CD14-positive monocyte (primary cell): ENCODE measurements around the gene DNAJB1. TPM values are rescaled to one million over a fixed set of nuclear protein-coding genes. Genes with fewer than 3 reads are reported as not detected.

Source experiments
- DNase-seq, 3 donors: peaks; one replicate each; pipeline ENCODE4 v3.0.0-alpha.2; 2011 to 2022
- H2AFZ ChIP-seq: 2 replicates; pipeline ENCODE4 v1.6.0; 2012; ENCODE audit warnings: mild to moderate bottlenecking, low read depth, low read length, inconsistent platforms; ENCODE audit not compliant: insufficient read depth, poor library complexity, severe bottlenecking
- H3K27ac ChIP-seq, 2 donors: 1 replicate in 1 of 2; 2 replicates in 1 of 2; pipeline ENCODE4 v1.5.1; 2012 to 2013; ENCODE audit warnings: low read length in 2 of 2, control low read depth in 1 of 2, inconsistent platforms in 1 of 2, low read depth in 1 of 2, mild to moderate bottlenecking in 1 of 2
- H3K27me3 ChIP-seq, 2 donors: one replicate each; pipeline versions ENCODE4 v1.6.0 to v1.6.1; 2011 to 2013; ENCODE audit warnings: low read length in 2 of 2; ENCODE audit not compliant: control insufficient read depth in 2 of 2, insufficient read depth in 2 of 2
- H3K36me3 ChIP-seq, 2 donors: replicated peaks in 1 of 2; 1 replicate in 1 of 2; 2 replicates in 1 of 2; pipeline versions ENCODE4 v1.5.1 to v1.6.1; 2012 to 2013; ENCODE audit warnings: low read length in 2 of 2, control low read depth in 1 of 2, inconsistent platforms in 1 of 2, mild to moderate bottlenecking in 1 of 2; ENCODE audit not compliant: insufficient read depth in 2 of 2, control insufficient read depth in 1 of 2
- H3K4me1 ChIP-seq, 2 donors: 1 replicate in 1 of 2; 2 replicates in 1 of 2; pipeline versions ENCODE4 v1.5.1 to v1.6.1; 2012 to 2013; ENCODE audit warnings: low read length in 2 of 2, control low read depth in 1 of 2, inconsistent platforms in 1 of 2, mild to moderate bottlenecking in 1 of 2, moderate library complexity in 1 of 2; ENCODE audit not compliant: insufficient read depth in 2 of 2, control insufficient read depth in 1 of 2
- H3K4me2 ChIP-seq: replicated peaks from 2 replicates; pipeline ENCODE3; 2012; ENCODE audit warnings: low read length, moderate library complexity, mild to moderate bottlenecking; ENCODE audit not compliant: poor library complexity, severe bottlenecking; ENCODE audit errors: extremely low read depth
- H3K4me3 ChIP-seq, 3 experiments: fragments of 200-600 bp in 1 of 3; sonication (generic) in 1 of 3; replicated peaks in 1 of 3; 1 replicate in 2 of 3; 2 replicates in 1 of 3; pipeline ENCODE4 v1.5.1; 2011 to 2013; ENCODE audit warnings: low read length in 3 of 3, mild to moderate bottlenecking in 3 of 3, control low read depth in 2 of 3, low read depth in 2 of 3, inconsistent platforms in 1 of 3, moderate library complexity in 1 of 3
- H3K79me2 ChIP-seq: 2 replicates; pipeline ENCODE4 v1.6.0; 2012; ENCODE audit warnings: mild to moderate bottlenecking, control low read depth, inconsistent platforms, low read length, moderate library complexity; ENCODE audit not compliant: insufficient read depth
- H3K9ac ChIP-seq: 2 replicates; pipeline ENCODE4 v1.6.0; 2017; ENCODE audit warnings: low read length, mild to moderate bottlenecking; ENCODE audit not compliant: insufficient read depth, poor library complexity, severe bottlenecking
- H3K9me3 ChIP-seq, 2 donors: replicated peaks in 1 of 2; 1 replicate in 1 of 2; 2 replicates in 1 of 2; pipeline versions ENCODE4 v1.5.1 to v1.6.1; 2012 to 2013; ENCODE audit warnings: low read length in 2 of 2, control low read depth in 1 of 2; ENCODE audit not compliant: control insufficient read depth in 1 of 2, insufficient read depth in 1 of 2
- H4K20me1 ChIP-seq: 2 replicates; pipeline ENCODE4 v1.6.0; 2012; ENCODE audit warnings: mild to moderate bottlenecking, low read length, control low read depth, moderate library complexity; ENCODE audit not compliant: insufficient read depth
- H3K27ac Mint-ChIP-seq, 7 donors: one replicate each; pipeline ENCODE4 v1.8.0; 2020; ENCODE audit warnings: mild to moderate bottlenecking in 7 of 7, mixed read lengths in 7 of 7, moderate library complexity in 6 of 7, inconsistent platforms in 2 of 7
- H3K27me3 Mint-ChIP-seq, 3 donors: one replicate each; pipeline ENCODE4 v1.8.0; 2021 to 2022; ENCODE audit warnings: low read depth in 3 of 3, mild to moderate bottlenecking in 3 of 3, mixed read lengths in 3 of 3, moderate library complexity in 3 of 3, inconsistent platforms in 1 of 3
- H3K36me3 Mint-ChIP-seq, 2 donors: one replicate each; pipeline ENCODE4 v1.8.0; 2020; ENCODE audit warnings: mixed read lengths in 2 of 2, inconsistent platforms in 1 of 2, mild to moderate bottlenecking in 1 of 2
- H3K4me1 Mint-ChIP-seq: one replicate; pipeline ENCODE4 v1.8.0; 2020; ENCODE audit warnings: mild to moderate bottlenecking, mixed read lengths
- H3K4me3 Mint-ChIP-seq, 2 donors: one replicate each; pipeline ENCODE4 v1.8.0; 2020; ENCODE audit warnings: mild to moderate bottlenecking in 2 of 2, mixed read lengths in 2 of 2, moderate library complexity in 1 of 2
- H3K9me3 Mint-ChIP-seq, 7 donors: one replicate each; pipeline ENCODE4 v1.8.0; 2020 to 2022; ENCODE audit warnings: mixed read lengths in 7 of 7, mild to moderate bottlenecking in 6 of 7, moderate library complexity in 6 of 7, inconsistent platforms in 2 of 7
- whole genome bisulfite sequencing: methylation state at CpG from one replicate; pipeline ENCODE4 v1.1.5; 2013; ENCODE audit warnings: missing lambda C conversion rate; ENCODE audit not compliant: insufficient coverage; 5-methylcytosine and 5-hydroxymethylcytosine counted together
- intact Hi-C, 2 donors: fragments of 100-400 bp; cut with micrococcal nuclease; formaldehyde crosslinking; loops; one replicate each; pipeline versions ENCODE4 v1.15.0 to v1.15.1; 2023
- polyA plus RNA-seq, 3 donors: library from polyadenylated mRNA; depleted of rRNA in 1 of 3; unstranded in 2 of 3; stranded (reverse) in 1 of 3; fragments of 300-500 nt in 2 of 3; fragments of >200 nt in 1 of 3; fragmentation: Illumina TruSeq in 2 of 3; gene quantifications; 1 replicate in 2 of 3; 2 replicates in 1 of 3; pipeline ENCODE4 v1.2.3, GENCODE V29; 2012 to 2021
- TF ChIP-seq, protein P1 (sequence below): fragments of 200-600 bp; IDR thresholded peaks from one replicate; pipeline ENCODE4 v1.8.0; 2022; ENCODE audit warnings: antibody characterized with exemption, mild to moderate bottlenecking

DNAJB1 gene
- polyA plus RNA-seq, 3 donors, result 59.3 to 107 (median 70.9) TPM

DNA sequence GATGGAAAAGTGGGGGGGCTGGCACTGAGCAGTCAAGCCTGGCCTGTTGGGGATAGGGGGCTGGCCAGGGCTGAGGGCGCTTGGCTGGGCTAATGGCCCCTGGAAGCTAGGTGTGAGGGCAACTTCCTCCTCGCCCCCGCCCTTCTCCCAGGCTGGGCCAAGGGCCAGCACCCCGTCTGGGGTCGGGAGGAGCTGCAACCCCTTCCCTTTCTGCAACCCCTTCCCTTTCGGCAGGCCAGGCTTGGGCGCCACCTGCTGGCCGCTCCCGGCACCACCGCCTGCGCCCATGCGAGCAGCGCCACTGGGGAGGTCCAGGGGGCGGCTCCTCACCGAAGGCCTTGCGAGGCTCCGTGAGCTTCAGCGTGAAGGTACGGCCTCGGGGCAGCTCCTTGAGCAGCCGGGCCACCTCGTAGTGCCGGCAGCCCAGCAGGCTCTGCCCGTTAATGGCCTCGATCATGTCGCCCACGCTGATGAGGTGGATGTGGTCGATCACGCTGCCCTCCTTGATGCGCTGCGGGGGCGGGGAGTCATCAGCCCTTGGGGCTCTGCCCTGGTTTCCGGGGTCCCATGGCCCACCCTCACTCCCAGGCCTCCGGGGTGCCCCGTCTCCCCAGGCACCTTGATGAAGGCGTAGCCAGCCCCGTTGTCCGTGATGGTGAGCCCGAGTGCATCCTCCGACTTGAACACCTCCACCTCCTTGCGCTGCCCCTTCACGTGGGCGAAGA, 38.1 kb downstream of the DNAJB1 start:
- Histone ChIP-seq H3K9ac (no peak overlapping the region), H3K36me3 (no peaks in the 10 kb centered on the region), H3K4me3 (no peak overlapping the region), H3K4me2 (no peak overlapping the region), H3K27ac (no peak overlapping the region), H3K4me1 (peaks cover 31 to 33% of the 10 kb centered on the region in 2 donors), H3K9me3 (no peaks in the 10 kb centered on the region), H3K79me2 (no peaks in the 10 kb centered on the region), H2AFZ (no peak overlapping the region), H3K27me3 (peaks cover 0 to 20% of the 10 kb centered on the region in 2 donors), H4K20me1 (no peaks in the 10 kb centered on the region)
- no peak overlapping the region for H3K27ac Mint-ChIP-seq
- no peaks in the 10 kb centered on the region for H3K36me3 Mint-ChIP-seq
- peaks cover 14 to 38% (median 21%) of the 10 kb centered on the region in 3 donors for H3K27me3 Mint-ChIP-seq
- intact Hi-C loops, result loop anchor here (5.0 to 10.0 kb wide), 3 partner anchors 43 to 605 kb away; partner anchors contain the start of gene NANOS3 (in 1 of the 2)
- DNase-seq, result peak in 2 of 3 donors; percentile 50 to 58
- TF ChIP-seq, protein P1, sequence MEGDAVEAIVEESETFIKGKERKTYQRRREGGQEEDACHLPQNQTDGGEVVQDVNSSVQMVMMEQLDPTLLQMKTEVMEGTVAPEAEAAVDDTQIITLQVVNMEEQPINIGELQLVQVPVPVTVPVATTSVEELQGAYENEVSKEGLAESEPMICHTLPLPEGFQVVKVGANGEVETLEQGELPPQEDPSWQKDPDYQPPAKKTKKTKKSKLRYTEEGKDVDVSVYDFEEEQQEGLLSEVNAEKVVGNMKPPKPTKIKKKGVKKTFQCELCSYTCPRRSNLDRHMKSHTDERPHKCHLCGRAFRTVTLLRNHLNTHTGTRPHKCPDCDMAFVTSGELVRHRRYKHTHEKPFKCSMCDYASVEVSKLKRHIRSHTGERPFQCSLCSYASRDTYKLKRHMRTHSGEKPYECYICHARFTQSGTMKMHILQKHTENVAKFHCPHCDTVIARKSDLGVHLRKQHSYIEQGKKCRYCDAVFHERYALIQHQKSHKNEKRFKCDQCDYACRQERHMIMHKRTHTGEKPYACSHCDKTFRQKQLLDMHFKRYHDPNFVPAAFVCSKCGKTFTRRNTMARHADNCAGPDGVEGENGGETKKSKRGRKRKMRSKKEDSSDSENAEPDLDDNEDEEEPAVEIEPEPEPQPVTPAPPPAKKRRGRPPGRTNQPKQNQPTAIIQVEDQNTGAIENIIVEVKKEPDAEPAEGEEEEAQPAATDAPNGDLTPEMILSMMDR, result peak; percentile 99
- no peak overlapping the region for H3K4me3 Mint-ChIP-seq
- H3K9me3 Mint-ChIP-seq, result no peaks in the 10 kb centered on the region
- H3K4me1 Mint-ChIP-seq, result peaks cover 18% of the 10 kb centered on the region
- WGBS, result 46% methylated on average over 30 of the region's 43 CpGs

DNA sequence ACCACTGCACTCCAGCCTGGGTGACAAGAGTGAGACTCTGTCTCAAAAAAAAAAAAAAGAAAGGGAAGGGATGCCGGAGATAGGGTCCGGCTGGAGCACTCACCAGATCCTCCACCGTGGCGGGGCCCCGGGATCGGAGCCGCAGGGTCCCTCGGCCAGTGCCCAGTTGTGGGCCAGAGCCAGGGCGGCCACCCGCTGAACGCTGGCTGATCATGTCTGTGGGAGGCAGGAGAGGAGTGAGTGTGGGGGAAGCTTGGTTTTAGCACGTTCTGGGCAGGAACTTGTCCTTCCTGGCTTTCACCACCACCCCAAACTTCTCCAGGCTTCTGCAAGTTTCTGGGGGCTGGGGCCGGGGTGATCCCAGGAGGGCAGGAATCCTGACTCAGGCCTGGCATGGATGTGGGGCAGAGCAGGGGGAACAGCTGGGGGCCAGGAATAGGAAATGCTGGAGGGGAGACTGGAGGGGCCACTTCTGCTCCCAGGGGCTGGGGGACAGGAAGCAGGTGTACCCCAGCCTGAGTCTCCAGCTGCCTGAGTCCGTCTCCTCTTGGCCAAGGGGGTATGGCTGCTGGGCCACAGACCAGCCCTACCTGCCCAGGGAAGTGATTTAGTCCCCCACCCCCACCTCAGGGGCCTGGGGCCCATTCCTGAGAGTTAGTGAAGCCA, 38.8 kb downstream of the DNAJB1 start:
- H3K27me3 ChIP-seq, result peaks cover 6 to 27% of the 10 kb centered on the region in 2 donors
- no peaks in the 10 kb centered on the region for H4K20me1 ChIP-seq
- H3K27ac Mint-ChIP-seq, result peak overlapping the region in 2 of 7 donors; percentile 33 to 35
- no peaks in the 10 kb centered on the region for H3K79me2 ChIP-seq
- no peak overlapping the region for H3K4me2 ChIP-seq
- no peaks in the 10 kb centered on the region for H3K36me3 ChIP-seq
- intact Hi-C loops, result loop anchor here (5.0 to 10.0 kb wide), 2 partner anchors 42 to 285 kb away; no protein-coding TSS in a partner anchor
- H3K4me1 ChIP-seq, result peaks cover 36 to 39% of the 10 kb centered on the region in 2 donors
- H3K9me3 Mint-ChIP-seq, result peaks cover 0 to 6% (median 0%) of the 10 kb centered on the region in 7 donors
- H3K36me3 Mint-ChIP-seq, result peaks cover 2 to 5% of the 10 kb centered on the region in 2 donors
- H3K9me3 ChIP-seq, result no peaks in the 10 kb centered on the region
- TF ChIP-seq, protein P1, result no peak
- 56% methylated on average over 9 of the region's 14 CpGs for WGBS
- H3K4me1 Mint-ChIP-seq, result peaks cover 25% of the 10 kb centered on the region
- H3K4me3 Mint-ChIP-seq, result no peak overlapping the region
- DNase-seq, result no peak
- no peak overlapping the region for H3K4me3 ChIP-seq
- no peak overlapping the region for H2AFZ ChIP-seq
- H3K9ac ChIP-seq, result no peak overlapping the region
- peaks cover 19 to 45% (median 26%) of the 10 kb centered on the region in 3 donors for H3K27me3 Mint-ChIP-seq
- H3K27ac ChIP-seq, result no peak overlapping the region
